AG04450 (cell line): ENCODE measurements around the gene ATP12A. TPM values are rescaled to one million over a fixed set of nuclear protein-coding genes. Genes with fewer than 3 reads are reported as not detected.

ENCODE experiments used
- CTCF ChIA-PET: fragments of 300-600, 350-600 bp; formaldehyde crosslinking; extraction: SDS; loops from one replicate; lab custom pipeline; 2022; ENCODE audit warnings: antibody characterized with exemption, inconsistent platforms; lab: Charles Lee
- POLR2A ChIA-PET: fragments of 350-600 bp; formaldehyde crosslinking; extraction: SDS; loops from one replicate; lab custom pipeline; 2021; ENCODE audit warnings: antibody characterized with exemption, inconsistent platforms; lab: Yijun Ruan, JAX
- DNase-seq: peaks from one replicate; pipeline ENCODE4 v3.0.0-alpha.2; 2011; ENCODE audit warnings: low read depth, low spot score
- H3K27ac ChIP-seq: one replicate; pipeline ENCODE4 v1.5.1; 2012; ENCODE audit warnings: low read depth, low read length, control low read depth
- H3K27me3 ChIP-seq: one replicate; pipeline ENCODE4 v1.6.0; 2012; ENCODE audit warnings: low read length; ENCODE audit not compliant: control insufficient read depth, insufficient read depth
- H3K4me3 ChIP-seq: 2 replicates; pipeline ENCODE4 v1.5.1; 2011; ENCODE audit warnings: mild to moderate bottlenecking, low read depth, low read length, control low read depth
- H3K9me3 ChIP-seq: 2 replicates; pipeline ENCODE4 v1.5.1; 2012; ENCODE audit warnings: low read length; ENCODE audit not compliant: control insufficient read depth, insufficient read depth
- CTCF ChIP-seq: IDR thresholded peaks from 2 replicates; pipeline ENCODE4 v1.5.1; 2011; ENCODE audit warnings: low read depth, low read length, control low read depth, inconsistent platforms
- polyA plus RNA-seq: library from polyadenylated mRNA; depleted of rRNA; stranded (reverse); fragments of >200 nt; gene quantifications from 2 replicates; pipeline ENCODE4 v1.2.3, GENCODE V29; 2011

The ATP12A gene
- polyA plus RNA-seq, 1 experiment = not detected

- no peaks in the 10 kb centered on the region for H3K9me3 ChIP-seq
- DNase-seq = no peak
- ChIA-PET CTCF (interaction anchor here (0.5 kb wide), 1 partner anchor 12 kb away, joined by 8 read pairs; no protein-coding TSS in a partner anchor), POLR2A (no interaction called here)
- peaks cover 4% of the 10 kb centered on the region for H3K27me3 ChIP-seq
- H3K27ac ChIP-seq = no peak overlapping the region
- no peak overlapping the region for H3K4me3 ChIP-seq
- TF ChIP-seq CTCF = no peak
Measured at GRCh38 chr13:24740014-24740890, 60.0 kb downstream of the ATP12A start.

GRCh38 chr13:24741016-24741662, 60.9 kb downstream of the ATP12A start:
- ChIA-PET POLR2A (no interaction called here), CTCF (interaction anchor here (0.5 kb wide), 1 partner anchor 13 kb away, joined by 8 read pairs; no protein-coding TSS in a partner anchor)
- TF ChIP-seq CTCF = no peak

GRCh38 chr13:24741791-24742190, 61.6 kb downstream of the ATP12A start:
- POLR2A ChIA-PET = no interaction called here
- Histone ChIP-seq H3K9me3 (no peaks in the 10 kb centered on the region), H3K27me3 (peaks cover 8% of the 10 kb centered on the region), H3K27ac (no peak overlapping the region), H3K4me3 (no peak overlapping the region)
- TF ChIP-seq CTCF = no peak
- no peak for DNase-seq
- CTCF ChIA-PET = no interaction called here

More at GRCh38 chr13:24741016-24741662, 60.9 kb downstream of the ATP12A start:
- Histone ChIP-seq H3K4me3 (no peak overlapping the region), H3K27me3 (peaks cover 4% of the 10 kb centered on the region), H3K9me3 (no peaks in the 10 kb centered on the region), H3K27ac (no peak overlapping the region)
- DNase-seq = no peak

- Histone ChIP-seq H3K4me3 (no peak overlapping the region), H3K27ac (no peak overlapping the region), H3K27me3 (peaks cover 13% of the 10 kb centered on the region), H3K9me3 (no peaks in the 10 kb centered on the region)
- ChIA-PET CTCF (interaction anchor here (1.2 kb wide), 1 partner anchor 15 kb away, joined by 3 read pairs; no protein-coding TSS in a partner anchor), POLR2A (no interaction called here)
- TF ChIP-seq CTCF = no peak
- DNase-seq = no peak
Measured at GRCh38 chr13:24742294-24742693, 62.1 kb downstream of the ATP12A start.

- Histone ChIP-seq H3K4me3 (no peak overlapping the region), H3K27me3 (peaks cover 19% of the 10 kb centered on the region), H3K9me3 (no peaks in the 10 kb centered on the region), H3K27ac (no peak overlapping the region)
- no peak for DNase-seq
- ChIA-PET CTCF (interaction anchor here (1.2 kb wide), 1 partner anchor 16 kb away, joined by 3 read pairs; no protein-coding TSS in a partner anchor), POLR2A (no interaction called here)
- TF ChIP-seq CTCF = no peak
Measured at GRCh38 chr13:24742977-24743376, 62.8 kb downstream of the ATP12A start.
